Muscle of arm (tissue), 14 donors: Measurements from ENCODE around the gene UBA7. TPM values are rescaled to one million over a fixed set of nuclear protein-coding genes. Genes with fewer than 3 reads are reported as not detected.
"Not testable (repeated sequence)": the region's sequence is repeated elsewhere in the genome, so short reads cannot be mapped to it uniquely, and the experiment has no call there.

Source experiments
- DNase-seq: peaks from one replicate; pipeline ENCODE4 v3.0.0-alpha.2; 2013
- long read RNA-seq, 11 donors: transcript quantifications; one replicate each; lab custom pipeline, GENCODE V29; 2026
- polyA plus RNA-seq, 12 donors: library from polyadenylated mRNA; unstranded; fragments of 120-200 nt; gene quantifications; one replicate each; pipeline ENCODE4 v1.2.1, GENCODE V29; 2013; ENCODE audit not compliant: insufficient read length in 12 of 12

UBA7 gene
- 10 to 100 TPM in 11 of 12 donors, not detected in 1; 15.0 to 33.7 (median 19.2) TPM for polyA plus RNA-seq
- long read RNA-seq, donor 1, partial matches to known transcripts = 0 of 5 reads
- long read RNA-seq, donor 1, other reads (novel, unspliced or antisense) = 0 of 5 reads
- long read RNA-seq, donor 2, partial matches to known transcripts = 5 of 7 reads
- long read RNA-seq, donor 2, other reads (novel, unspliced or antisense) = 0 of 7 reads
- long read RNA-seq, donor 3, partial matches to known transcripts = 5 of 5 reads
- long read RNA-seq, donor 3, other reads (novel, unspliced or antisense) = 0 of 5 reads
- long read RNA-seq, donor 4, partial matches to known transcripts = 5 of 6 reads
- long read RNA-seq, donor 4, other reads (novel, unspliced or antisense) = 0 of 6 reads
- long read RNA-seq, donor 5, partial matches to known transcripts = 12 of 14 reads
- long read RNA-seq, donor 5, other reads (novel, unspliced or antisense) = 0 of 14 reads
- long read RNA-seq, donor 6 = 0 reads
- long read RNA-seq, donor 7 = 0 reads
- long read RNA-seq, donor 8, partial matches to known transcripts = 9 of 11 reads
- long read RNA-seq, donor 8, other reads (novel, unspliced or antisense) = 0 of 11 reads
- long read RNA-seq, donor 9, partial matches to known transcripts = 0 of 2 reads
- long read RNA-seq, donor 9, other reads (novel, unspliced or antisense) = 0 of 2 reads
- long read RNA-seq, donor 10, partial matches to known transcripts = 0 of 2 reads
- long read RNA-seq, donor 10, other reads (novel, unspliced or antisense) = 0 of 2 reads
- long read RNA-seq, donor 11, partial matches to known transcripts = 7 of 7 reads
- long read RNA-seq, donor 11, other reads (novel, unspliced or antisense) = 0 of 7 reads

DNA sequence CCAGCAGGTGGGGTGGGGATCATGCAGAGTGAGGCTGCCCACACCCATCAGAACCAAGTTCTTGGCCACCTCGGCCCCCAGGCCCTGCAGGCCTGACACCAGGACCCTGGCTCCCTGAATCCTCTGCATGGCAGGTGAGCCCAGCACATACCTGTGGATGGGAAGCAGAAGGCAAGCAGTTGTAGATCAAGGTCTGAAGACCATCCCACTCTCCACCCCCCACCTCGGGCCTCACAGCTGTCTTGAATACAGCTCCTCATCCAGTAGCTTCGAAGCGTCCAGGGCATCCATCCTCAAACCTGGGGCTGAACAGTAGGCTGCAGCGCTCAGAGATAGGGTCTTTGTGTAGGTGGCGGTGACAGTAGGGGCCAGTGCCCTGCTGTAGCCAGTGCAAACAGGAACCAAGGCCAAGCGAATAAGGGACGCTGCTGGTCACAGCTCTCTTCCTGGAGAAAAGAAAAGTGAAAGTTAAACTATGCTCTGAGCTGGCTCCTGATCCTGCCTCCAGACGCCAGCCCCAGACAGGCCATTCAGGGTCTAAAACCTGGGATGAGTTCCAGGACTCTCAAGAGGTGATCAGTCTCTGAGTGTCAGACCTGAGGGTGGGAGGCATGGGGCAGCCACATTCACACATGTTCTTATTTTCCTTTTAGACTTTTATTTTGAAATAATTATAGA, at the start of gene UBA7:
UBA7 (minus strand) TSS at position 457 of the 678 bp plus-strand sequence; CDS start at position 291, 166 bp downstream.
- peak; percentile 70 for DNase-seq

GRCh38 chr3:49859576-49860305, 46.0 kb upstream of the UBA7 start:
- no peak for DNase-seq

DNA sequence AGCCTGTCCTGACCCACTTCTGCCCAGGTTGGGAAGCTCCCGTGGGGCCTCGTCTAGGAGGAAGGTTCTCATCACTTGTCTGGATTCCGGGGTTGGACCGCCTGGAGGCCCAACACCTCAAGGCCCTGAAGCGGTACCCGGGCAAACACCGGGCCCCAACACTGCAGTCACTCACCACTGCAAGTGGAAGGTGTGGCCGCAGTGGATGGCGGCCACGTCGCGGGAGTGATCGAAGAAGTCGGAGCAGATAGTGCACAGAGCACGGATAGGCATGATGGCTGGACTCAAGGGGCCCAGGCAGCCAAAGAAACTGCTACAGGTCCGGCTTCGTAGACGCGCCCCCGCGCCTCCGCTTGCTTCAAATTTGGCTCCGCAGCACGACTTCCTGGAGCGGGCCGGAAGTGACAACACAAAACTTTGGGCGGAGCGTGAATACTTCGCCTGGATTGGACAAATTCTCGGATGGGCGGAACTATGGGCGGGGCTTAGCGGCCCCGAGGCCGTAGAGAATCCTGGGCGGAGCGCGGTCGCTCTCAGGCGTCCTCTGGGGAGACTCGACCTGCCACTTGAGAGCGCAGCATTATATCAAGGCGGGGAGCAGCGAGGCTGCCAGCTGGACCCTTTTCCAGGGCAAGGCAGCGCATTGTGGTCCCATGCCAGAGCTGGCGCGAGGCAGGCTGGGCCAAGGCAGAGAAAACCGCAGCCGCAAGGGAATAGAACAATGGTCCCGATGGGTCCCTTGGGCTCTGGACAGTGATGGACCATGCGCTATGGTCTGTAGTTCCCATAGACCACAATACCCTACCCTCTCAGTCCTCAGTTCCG, 42.6 kb upstream of the UBA7 start, which contains the start of gene TRAIP:
TRAIP (minus strand) TSS at position 384 of the 825 bp plus-strand sequence; CDS start at position 273, 111 bp downstream.
- peak; percentile 97 for DNase-seq

DNA sequence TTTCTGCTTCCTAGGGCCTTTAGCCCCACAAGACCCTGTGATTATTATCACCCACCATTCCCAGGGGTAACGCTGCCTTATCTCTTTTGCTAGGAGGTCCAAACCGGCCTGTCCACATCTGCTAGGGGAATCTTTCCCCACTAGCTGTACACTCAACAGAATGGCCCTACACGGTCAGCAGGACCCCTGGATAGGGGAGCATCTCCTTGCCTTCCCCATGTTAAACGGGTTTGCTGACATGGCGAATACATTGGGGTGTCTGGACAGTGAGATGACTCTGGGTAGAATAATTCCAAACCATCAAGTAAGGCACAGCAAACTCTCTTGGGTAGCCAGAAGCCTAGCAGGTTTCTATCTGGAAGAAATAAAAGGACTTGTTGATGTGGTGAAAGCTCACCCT, 41.9 kb upstream of the UBA7 start:
- DNase-seq = no peak

- no peak for DNase-seq
These were observed 31.9 kb upstream of the UBA7 start for GRCh38 chr3:49845694-49846093.

- no peak for DNase-seq
These were observed 30.9 kb upstream of the UBA7 start for GRCh38 chr3:49844464-49845183.

- no peak for DNase-seq
These were observed 29.2 kb upstream of the UBA7 start for GRCh38 chr3:49842843-49843517.

GRCh38 chr3:49841806-49842205, 28.1 kb upstream of the UBA7 start:
- DNase-seq = no peak

GRCh38 chr3:49841126-49841696, 27.5 kb upstream of the UBA7 start:
- no peak for DNase-seq

GRCh38 chr3:49840388-49840787, 26.6 kb upstream of the UBA7 start:
- peak; percentile 35 for DNase-seq

- peak; percentile 89 for DNase-seq
These were observed 25.5 kb upstream of the UBA7 start for GRCh38 chr3:49839193-49839809.

DNA sequence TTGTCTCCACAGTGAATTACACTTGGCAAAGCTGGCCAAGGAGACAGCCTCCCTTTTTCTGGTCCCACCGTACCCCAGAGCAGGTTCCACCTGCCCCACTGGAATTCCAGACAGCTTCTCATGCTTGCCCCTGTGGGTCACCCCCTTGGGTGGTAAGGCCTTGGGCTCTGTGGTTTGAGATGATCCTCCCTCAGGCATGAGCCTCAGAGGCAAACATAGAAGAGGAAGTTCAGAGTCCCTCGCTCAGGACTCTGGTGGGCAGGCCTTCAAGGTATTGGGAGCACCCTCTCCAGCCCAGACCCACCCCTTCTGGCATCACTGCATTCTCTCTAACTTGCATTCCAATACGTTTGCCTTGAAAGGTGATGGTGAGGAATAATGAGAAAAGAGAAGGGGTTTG, 17.6 kb upstream of the UBA7 start:
- DNase-seq = no peak

GRCh38 chr3:49826016-49826415, 12.3 kb upstream of the UBA7 start:
- no peak for DNase-seq

GRCh38 chr3:49823131-49823530, 9.4 kb upstream of the UBA7 start:
- DNase-seq = not testable (repeated sequence)

- no peak for DNase-seq
These were observed 747 bp downstream of the UBA7 start for GRCh38 chr3:49812916-49813496.

DNA sequence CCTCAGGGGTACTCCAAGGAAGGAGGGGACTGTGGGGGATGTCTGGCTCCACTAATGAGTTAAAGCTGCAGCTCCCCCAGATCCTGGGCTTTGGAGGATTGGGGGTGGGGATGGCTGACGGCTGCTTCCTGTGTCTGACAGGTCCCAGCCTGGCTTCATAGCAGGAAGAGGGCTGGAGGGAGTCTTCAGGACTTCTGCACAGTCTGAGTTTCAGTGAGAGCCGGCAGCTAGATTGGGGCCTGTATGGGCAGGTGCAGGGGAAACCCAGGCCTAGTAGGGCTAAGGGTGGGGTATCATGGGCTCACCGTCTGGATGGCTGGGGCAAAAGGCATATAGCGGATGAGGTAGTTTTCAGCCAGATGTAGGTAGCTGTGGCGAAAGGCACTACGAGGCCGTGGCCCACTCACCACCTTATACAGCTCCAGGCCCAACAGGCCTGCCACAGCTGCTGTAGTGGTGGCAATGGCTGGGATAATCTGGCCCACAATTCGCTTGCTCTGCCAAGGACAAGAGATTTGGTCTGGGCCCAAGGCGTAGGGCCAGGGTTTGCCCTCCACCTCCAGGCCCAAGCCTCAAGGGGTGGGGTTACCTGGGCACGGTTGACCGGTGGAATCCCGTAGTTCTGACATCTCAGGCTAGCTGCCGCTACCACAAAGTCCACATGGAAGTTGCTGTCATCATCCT, 6.2 kb downstream of the UBA7 start:
- DNase-seq = no peak

- DNase-seq = no peak
These were observed 6.9 kb downstream of the UBA7 start for GRCh38 chr3:49806850-49807249.
